Activated CD4-positive, alpha-beta T cell treated with anti-CD3 and anti-CD28 coated beads for 24 hours (primary cell): ENCODE data around the gene EML2.
"Not testable (repeated sequence)": the region's sequence is repeated elsewhere in the genome, so short reads cannot be mapped to it uniquely, and the experiment has no call there.

ENCODE experiments used
- DNase-seq, 2 donors: peaks; one replicate each; pipeline ENCODE4 v3.0.0-alpha.2; 2020; ENCODE audit warnings: low read depth in 2 of 2

EML2 gene

GRCh38 chr19:45638930-45639729 lies at the start of gene EML2:
TSS of gene EML2 (minus strand) at chr19:45639397. CDS start at chr19:45639376, 21 bp downstream.
- DNase-seq = peak; percentile 27 to 38

GRCh38 chr19:45687599-45687998 lies 48.4 kb upstream of the EML2 start:
- no peak for DNase-seq

GRCh38 chr19:45685045-45685444 lies 45.8 kb upstream of the EML2 start:
- DNase-seq = not testable (repeated sequence)

- no peak for DNase-seq
Measured at GRCh38 chr19:45682908-45683307, 43.7 kb upstream of the EML2 start.

- DNase-seq = no peak
Measured at GRCh38 chr19:45682117-45682516, 42.9 kb upstream of the EML2 start.

GRCh38 chr19:45681391-45682015 lies 42.3 kb upstream of the EML2 start:
- peak; percentile 72 to 80 for DNase-seq

GRCh38 chr19:45677351-45678230 lies 38.4 kb upstream of the EML2 start:
- peak; percentile 76 to 89 for DNase-seq

GRCh38 chr19:45676851-45677263 lies 37.7 kb upstream of the EML2 start:
- peak in 1 of 2 donors; percentile 20 for DNase-seq

- DNase-seq = no peak
Measured at GRCh38 chr19:45674946-45675345, 35.7 kb upstream of the EML2 start.

GRCh38 chr19:45670670-45671453 lies 31.7 kb upstream of the EML2 start:
- peak; percentile 37 to 57 for DNase-seq

GRCh38 chr19:45668342-45668871 lies 29.2 kb upstream of the EML2 start:
- DNase-seq = no peak

- peak; percentile 43 to 67 for DNase-seq
Measured at GRCh38 chr19:45667620-45668341, 28.6 kb upstream of the EML2 start, which contains the start of gene GIPR. TSS of gene GIPR (plus strand) at chr19:45668221. CDS start at chr19:45669521, 1,300 bp downstream.

GRCh38 chr19:45664575-45664974 lies 25.4 kb upstream of the EML2 start:
- no peak for DNase-seq

- no peak for DNase-seq
Measured at GRCh38 chr19:45663800-45664199, 24.6 kb upstream of the EML2 start.

GRCh38 chr19:45660636-45661035 lies 21.4 kb upstream of the EML2 start:
- no peak for DNase-seq

GRCh38 chr19:45659096-45659729 lies 20.0 kb upstream of the EML2 start:
- DNase-seq = no peak

GRCh38 chr19:45657520-45658167 lies 18.4 kb upstream of the EML2 start:
- DNase-seq = no peak

- DNase-seq = no peak
Measured at GRCh38 chr19:45655073-45655472, 15.9 kb upstream of the EML2 start.

GRCh38 chr19:45653634-45654033 lies 14.4 kb upstream of the EML2 start:
- no peak for DNase-seq
